Peyer's patch (tissue), 4 donors: ENCODE results near the gene LUZP4. TPM values are rescaled to one million over a fixed set of nuclear protein-coding genes. Genes with fewer than 3 reads are reported as not detected.

ENCODE experiments used
- DNase-seq, 3 donors: peaks; one replicate each; pipeline ENCODE4 v3.0.0-alpha.2; 2017 to 2019
- H3K27ac ChIP-seq, 4 donors: fragments of 200-600 bp; sonication (generic); one replicate each; pipeline ENCODE4 v1.5.1; 2016 to 2019
- H3K27me3 ChIP-seq, 2 donors: fragments of 200-600 bp; sonication (generic); one replicate each; pipeline ENCODE4 v1.5.1; 2019
- H3K36me3 ChIP-seq, 3 donors: fragments of 200-600 bp; sonication (generic); one replicate each; pipeline ENCODE4 v1.5.1; 2016 to 2019
- H3K4me1 ChIP-seq, 4 donors: fragments of 200-600 bp; sonication (generic); one replicate each; pipeline ENCODE4 v1.5.1; 2016 to 2019
- H3K4me3 ChIP-seq, 4 donors: fragments of 200-600 bp; sonication (generic); 1 replicate in 3 of 4; 2 replicates in 1 of 4; pipeline ENCODE4 v1.5.1; 2016 to 2019; ENCODE audit warnings: mild to moderate bottlenecking in 1 of 4
- H3K9me3 ChIP-seq, 4 donors: fragments of 200-600 bp; sonication (generic); one replicate each; pipeline ENCODE4 v1.5.1; 2016 to 2019; ENCODE audit warnings: mild to moderate bottlenecking in 1 of 4
- POLR2A ChIP-seq, 2 donors: fragments of 450-650 bp; IDR thresholded peaks; one replicate each; pipeline ENCODE4 v1.5.1; 2017; ENCODE audit warnings: antibody characterized with exemption in 2 of 2, mild to moderate bottlenecking in 2 of 2, moderate library complexity in 2 of 2
- total RNA-seq, 4 donors: library from RNA; depleted of rRNA; stranded (reverse); fragments of >200 nt; gene quantifications; one replicate each; pipeline ENCODE4 v1.1.0, GENCODE V29; 2016
- TF ChIP-seq, protein P1 (sequence below), 6 experiments: fragments of 450-650 bp in 4 of 6; fragments of 200-600 bp in 2 of 6; sonication (generic) in 1 of 6; IDR thresholded peaks; one replicate each; pipeline ENCODE4 v1.5.1; 2017 to 2019; ENCODE audit warnings: antibody characterized with exemption in 6 of 6, mild to moderate bottlenecking in 3 of 6, moderate library complexity in 1 of 6

Gene LUZP4
- total RNA-seq, 4 donors from 2014 or later: not detected

DNA sequence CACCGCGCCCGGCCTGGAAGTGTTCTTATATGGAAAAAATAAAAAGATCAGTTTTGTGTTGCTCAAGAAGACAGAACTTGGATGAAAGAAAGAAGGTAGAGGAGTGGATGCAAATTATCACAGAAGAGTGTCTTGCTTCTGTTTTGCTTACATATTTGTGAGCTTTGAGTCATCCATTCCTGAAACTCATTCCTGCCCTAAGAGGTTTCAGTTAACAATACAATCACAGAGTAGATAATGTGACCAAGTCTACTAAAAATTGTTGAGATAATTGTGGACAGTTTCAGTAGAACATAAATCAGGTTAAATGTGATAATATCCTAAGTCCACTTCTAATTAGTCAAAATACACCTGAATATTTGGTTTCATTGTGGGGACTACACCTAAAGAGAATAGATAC is 29.2 kb upstream of the LUZP4 start:
- no peak for TF ChIP-seq POLR2A (IDR thresholded peaks at IDR 0.05)
- TF ChIP-seq, protein P1, sequence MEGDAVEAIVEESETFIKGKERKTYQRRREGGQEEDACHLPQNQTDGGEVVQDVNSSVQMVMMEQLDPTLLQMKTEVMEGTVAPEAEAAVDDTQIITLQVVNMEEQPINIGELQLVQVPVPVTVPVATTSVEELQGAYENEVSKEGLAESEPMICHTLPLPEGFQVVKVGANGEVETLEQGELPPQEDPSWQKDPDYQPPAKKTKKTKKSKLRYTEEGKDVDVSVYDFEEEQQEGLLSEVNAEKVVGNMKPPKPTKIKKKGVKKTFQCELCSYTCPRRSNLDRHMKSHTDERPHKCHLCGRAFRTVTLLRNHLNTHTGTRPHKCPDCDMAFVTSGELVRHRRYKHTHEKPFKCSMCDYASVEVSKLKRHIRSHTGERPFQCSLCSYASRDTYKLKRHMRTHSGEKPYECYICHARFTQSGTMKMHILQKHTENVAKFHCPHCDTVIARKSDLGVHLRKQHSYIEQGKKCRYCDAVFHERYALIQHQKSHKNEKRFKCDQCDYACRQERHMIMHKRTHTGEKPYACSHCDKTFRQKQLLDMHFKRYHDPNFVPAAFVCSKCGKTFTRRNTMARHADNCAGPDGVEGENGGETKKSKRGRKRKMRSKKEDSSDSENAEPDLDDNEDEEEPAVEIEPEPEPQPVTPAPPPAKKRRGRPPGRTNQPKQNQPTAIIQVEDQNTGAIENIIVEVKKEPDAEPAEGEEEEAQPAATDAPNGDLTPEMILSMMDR (IDR thresholded peaks at IDR 0.05): no peak
- Histone ChIP-seq H3K4me1 (no peaks in the 10 kb centered on the region), H3K9me3 (no peaks in the 10 kb centered on the region), H3K27ac (no peak overlapping the region), H3K4me3 (no peak overlapping the region), H3K36me3 (no peaks in the 10 kb centered on the region), H3K27me3 (no peaks in the 10 kb centered on the region)
- no peak for DNase-seq

DNA sequence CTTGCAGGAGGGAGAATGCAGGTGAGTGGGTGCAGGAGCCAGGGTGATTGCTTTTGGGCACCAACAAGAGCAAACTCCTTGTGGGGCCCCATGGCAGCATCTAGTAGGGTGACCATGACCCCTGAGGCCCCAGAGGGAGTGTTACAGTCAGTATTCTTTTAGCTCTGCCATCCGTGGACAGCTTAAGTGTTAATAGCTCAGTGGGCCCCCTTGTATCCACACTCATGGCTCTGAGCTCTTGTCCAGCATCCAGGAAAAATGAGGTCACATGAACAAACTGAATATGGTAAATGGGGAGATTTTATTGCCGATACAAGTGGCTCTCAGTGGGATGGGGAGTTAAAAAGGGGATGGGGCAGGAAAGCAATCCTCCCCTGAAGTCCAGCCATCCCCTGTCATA is 28.4 kb upstream of the LUZP4 start:
- no peak for DNase-seq
- no peaks in the 10 kb centered on the region for H3K27me3 ChIP-seq
- H3K27ac ChIP-seq: no peak overlapping the region
- TF ChIP-seq POLR2A (IDR thresholded peaks at IDR 0.05): no peak
- TF ChIP-seq, protein P1 (IDR thresholded peaks at IDR 0.05): no peak
- no peaks in the 10 kb centered on the region for H3K36me3 ChIP-seq
- no peak overlapping the region for H3K4me3 ChIP-seq
- no peaks in the 10 kb centered on the region for H3K4me1 ChIP-seq
- no peaks in the 10 kb centered on the region for H3K9me3 ChIP-seq

DNA sequence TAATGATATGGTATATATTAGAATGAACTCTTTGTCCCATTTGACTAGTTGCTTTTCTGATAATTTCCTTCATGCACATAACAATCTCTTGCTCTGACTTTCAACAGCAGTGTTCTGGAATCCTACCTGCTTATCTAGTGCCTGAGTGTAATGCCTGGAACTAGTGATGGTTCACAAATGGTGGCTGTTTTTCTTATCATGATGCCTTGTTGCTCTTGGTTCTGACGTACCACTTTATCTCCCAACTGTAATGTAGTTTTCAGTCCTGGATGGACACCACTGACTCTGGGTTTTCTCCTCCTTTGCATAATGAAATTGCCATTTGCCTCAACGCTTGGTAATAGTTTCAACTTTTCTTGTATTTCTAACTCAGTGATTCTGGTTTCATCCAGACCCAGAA is 25.5 kb upstream of the LUZP4 start:
- no peak for TF ChIP-seq POLR2A (IDR thresholded peaks at IDR 0.05)
- TF ChIP-seq, protein P1 (IDR thresholded peaks at IDR 0.05): no peak
- Histone ChIP-seq H3K4me3 (no peak overlapping the region), H3K4me1 (no peaks in the 10 kb centered on the region)

DNA sequence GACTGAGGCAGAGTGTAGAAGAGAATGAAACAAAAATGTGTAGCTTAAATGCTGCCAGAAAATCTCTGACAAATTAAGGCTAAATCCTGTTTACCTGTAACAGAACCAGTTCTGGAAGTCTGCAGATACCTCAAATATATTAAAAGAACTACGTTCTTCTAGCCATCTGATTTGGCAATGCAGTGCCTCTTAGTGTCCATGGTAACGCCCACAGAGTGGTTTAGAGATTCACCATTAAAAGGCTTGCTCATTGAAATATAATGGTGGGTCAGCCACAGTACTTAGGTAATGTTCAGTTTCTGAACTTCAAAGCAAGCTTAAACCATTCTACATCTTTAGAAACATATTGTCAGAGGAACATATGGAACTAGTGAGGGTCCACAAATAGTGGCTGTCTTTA is 23.2 kb upstream of the LUZP4 start:
- H3K9me3 ChIP-seq: no peaks in the 10 kb centered on the region
- TF ChIP-seq POLR2A (IDR thresholded peaks at IDR 0.05): no peak
- TF ChIP-seq, protein P1 (IDR thresholded peaks at IDR 0.05): no peak
- no peaks in the 10 kb centered on the region for H3K36me3 ChIP-seq
- H3K4me1 ChIP-seq: no peaks in the 10 kb centered on the region
- no peak overlapping the region for H3K4me3 ChIP-seq
- no peak overlapping the region for H3K27ac ChIP-seq
- DNase-seq: no peak
- H3K27me3 ChIP-seq: no peaks in the 10 kb centered on the region

More for the DNA sequence above, 25.5 kb upstream of the LUZP4 start:
- H3K9me3 ChIP-seq: no peaks in the 10 kb centered on the region
- H3K27ac ChIP-seq: no peak overlapping the region
- H3K36me3 ChIP-seq: no peaks in the 10 kb centered on the region
- no peaks in the 10 kb centered on the region for H3K27me3 ChIP-seq
- DNase-seq: no peak

DNA sequence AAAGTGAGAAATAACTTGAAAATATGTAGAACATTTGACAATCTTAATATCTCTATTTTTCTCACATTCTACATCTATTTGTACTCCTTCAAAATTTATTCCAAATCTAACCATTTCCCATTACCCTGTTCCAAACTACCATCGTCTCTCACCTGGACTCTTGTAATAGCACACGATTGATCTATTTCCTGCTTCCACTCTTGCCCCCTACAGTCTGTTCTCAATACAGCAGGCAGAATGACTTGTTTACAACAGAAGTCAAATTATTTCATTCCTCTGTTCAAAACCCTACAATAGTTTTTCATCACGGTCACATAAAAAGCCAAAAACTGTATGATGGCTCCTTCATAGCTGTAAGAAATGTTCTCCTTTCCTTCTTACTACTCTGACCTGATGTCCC is 21.1 kb upstream of the LUZP4 start:
- H3K36me3 ChIP-seq: no peaks in the 10 kb centered on the region
- TF ChIP-seq, protein P1 (IDR thresholded peaks at IDR 0.05): peak in 1 of 6 experiments; percentile 5
- TF ChIP-seq POLR2A (IDR thresholded peaks at IDR 0.05): no peak
- no peaks in the 10 kb centered on the region for H3K4me1 ChIP-seq
- no peaks in the 10 kb centered on the region for H3K27me3 ChIP-seq
- H3K4me3 ChIP-seq: no peak overlapping the region
- H3K27ac ChIP-seq: no peak overlapping the region
- H3K9me3 ChIP-seq: no peaks in the 10 kb centered on the region
- DNase-seq: no peak

DNA sequence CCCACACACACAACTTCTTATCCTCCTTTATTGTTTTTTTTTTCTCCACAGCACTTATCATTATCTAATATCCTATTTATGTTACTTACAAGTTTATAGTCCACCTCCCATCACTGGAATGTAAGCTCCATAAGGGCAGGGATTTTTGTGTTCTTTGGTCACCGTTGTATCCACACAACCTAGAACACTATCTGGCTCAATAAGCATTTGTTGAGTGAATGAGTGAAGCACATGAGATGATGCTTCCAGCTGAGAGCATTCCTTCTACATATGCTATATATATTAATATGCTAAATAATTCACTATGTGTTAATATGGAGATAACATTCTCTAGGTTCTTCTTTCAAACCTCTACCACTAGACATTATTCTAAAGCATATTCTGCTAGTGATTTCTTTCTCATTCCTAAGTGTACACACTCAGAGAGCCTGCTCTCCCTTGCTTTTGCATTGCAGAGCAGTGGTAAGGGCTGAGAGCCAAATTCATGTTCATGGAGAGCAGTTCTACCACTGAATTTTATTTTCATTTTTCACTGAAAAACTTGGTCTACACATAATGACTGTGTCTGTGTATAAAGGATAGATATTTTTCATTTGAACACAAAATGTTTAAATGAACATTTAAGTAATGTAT is 20.3 kb upstream of the LUZP4 start:
- H3K9me3 ChIP-seq: no peaks in the 10 kb centered on the region
- no peak overlapping the region for H3K27ac ChIP-seq
- no peaks in the 10 kb centered on the region for H3K36me3 ChIP-seq
- no peak for DNase-seq
- H3K27me3 ChIP-seq: no peaks in the 10 kb centered on the region
- TF ChIP-seq, protein P1 (IDR thresholded peaks at IDR 0.05): no peak
- TF ChIP-seq POLR2A (IDR thresholded peaks at IDR 0.05): no peak
- no peak overlapping the region for H3K4me3 ChIP-seq
- H3K4me1 ChIP-seq: no peaks in the 10 kb centered on the region
